CD4-positive, alpha-beta T cell treated with Interleukin-6 at 100 ng/mL for 8 hours (primary cell): ENCODE results near the gene REC8.
A peak's percentile ranks its signal among the peaks of the same experiment; 100 is the strongest.
"Not testable (repeated sequence)": the region's sequence is repeated elsewhere in the genome, so short reads cannot be mapped to it uniquely, and the experiment has no call there.

Experiments
- DNase-seq: peaks from one replicate; pipeline ENCODE4 v3.0.0-alpha.2; 2020; ENCODE audit warnings: mixed read lengths, low spot score

Gene REC8

DNA sequence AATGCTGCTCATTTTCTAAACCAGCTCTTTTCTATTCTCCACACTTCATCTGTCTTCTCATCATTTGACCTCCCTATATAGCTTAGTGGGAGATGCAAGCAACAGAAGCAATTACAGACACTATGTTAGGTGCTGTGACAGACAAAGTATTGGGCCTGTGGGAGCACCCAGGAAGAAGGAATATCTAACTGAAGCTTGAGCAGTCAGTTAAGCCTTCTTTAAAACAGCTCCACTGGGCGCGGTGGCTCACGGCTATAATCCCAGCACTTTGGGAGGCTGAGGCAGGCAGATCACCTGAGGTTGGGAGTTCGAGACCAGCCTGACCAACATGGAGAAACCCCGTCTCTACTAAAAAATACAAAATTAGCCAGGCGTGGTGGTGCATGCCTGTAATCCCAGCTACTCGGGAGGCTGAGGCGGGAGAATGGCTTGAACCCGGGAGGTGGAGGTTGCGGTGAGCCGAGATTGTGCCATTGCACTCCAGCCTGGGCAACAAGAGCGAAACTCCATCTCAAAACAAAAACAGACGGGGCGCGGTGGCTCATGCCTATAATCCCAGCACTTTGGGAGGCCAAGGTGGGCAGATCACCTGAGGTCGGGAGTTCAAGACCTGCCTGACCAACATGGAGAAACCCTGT is 31.5 kb downstream of the REC8 start:
- not testable (repeated sequence) for DNase-seq

DNA sequence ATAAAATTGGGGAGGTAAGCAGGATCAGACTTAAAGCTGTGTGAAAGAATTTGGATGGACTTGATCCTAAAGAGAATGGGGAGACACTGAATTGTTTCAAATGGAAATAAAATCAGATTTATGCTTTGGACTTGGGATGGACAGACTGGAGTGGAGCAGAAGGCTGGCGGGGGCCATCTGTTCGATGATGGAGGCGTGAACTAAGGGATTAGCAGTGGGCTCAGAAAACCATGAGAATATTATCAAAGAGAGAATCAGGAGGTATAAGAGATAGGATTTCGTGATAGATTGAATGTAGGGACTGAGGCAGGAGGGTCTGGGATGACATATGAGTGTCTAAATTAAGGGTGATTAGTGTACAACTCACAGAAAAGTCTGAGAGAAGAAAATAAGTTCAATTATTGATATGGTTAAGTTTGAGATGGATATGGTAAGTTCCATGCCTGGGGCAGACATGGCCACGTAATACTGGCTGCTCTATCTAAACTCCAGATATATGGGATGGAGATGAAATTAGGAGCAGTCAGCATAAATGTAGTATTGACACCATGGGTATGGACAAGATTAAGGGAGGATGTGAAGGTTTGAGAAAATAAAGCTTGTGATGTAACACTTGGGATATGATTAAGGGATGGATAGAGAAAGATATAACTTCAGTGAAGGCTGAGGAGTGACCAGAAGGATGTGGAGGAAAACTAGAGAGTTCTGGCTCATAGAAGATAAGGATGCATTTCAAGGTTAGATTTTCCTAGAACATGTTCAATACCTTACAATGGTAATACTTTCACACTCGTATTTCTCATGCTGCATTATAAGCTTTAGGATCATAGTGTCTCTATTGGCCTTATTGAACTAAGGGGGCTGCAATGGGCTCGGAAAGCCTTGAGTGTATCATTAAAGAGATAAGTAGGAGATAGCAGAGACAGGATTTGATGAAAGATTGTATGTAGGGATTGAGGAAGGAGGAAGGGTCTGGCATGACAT is 32.6 kb downstream of the REC8 start:
- no peak for DNase-seq

DNA sequence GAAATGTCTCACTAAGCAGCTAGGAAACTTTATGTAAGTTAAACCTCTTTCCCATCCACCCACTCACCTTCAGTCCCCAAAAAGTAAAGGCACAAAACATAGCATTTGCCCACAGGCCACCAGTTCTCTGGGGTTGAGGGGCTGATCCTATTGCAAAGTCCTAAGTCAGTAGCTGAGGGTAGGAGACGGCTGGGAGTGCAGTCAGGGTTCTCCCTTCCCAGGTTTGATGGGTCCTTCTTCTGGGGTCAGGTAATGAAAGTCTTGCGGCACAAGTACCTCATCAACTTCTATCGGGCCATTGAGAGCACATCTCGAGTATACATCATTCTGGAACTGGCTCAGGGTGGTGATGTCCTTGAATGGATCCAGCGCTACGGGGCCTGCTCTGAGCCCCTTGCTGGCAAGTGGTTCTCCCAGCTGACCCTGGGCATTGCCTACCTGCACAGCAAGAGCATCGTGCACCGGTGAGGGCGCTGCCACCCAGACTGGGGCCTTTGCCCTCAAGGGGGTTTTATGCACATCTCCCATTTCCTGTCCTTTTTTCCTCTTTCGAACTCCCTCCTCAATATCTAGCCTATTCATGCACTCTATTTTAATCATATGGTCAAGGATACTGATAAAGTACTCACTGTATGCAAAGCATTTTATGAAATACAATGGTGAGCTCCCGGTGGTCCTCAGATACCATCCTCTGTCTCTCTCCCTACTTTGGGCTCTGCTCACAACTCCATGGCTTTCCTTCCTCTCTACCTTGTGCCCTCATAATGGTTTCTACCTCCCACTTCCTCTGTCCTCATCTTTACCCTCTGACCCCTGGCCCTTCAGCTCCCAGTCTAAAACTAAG is 34.6 kb downstream of the REC8 start:
- DNase-seq, result no peak

DNA sequence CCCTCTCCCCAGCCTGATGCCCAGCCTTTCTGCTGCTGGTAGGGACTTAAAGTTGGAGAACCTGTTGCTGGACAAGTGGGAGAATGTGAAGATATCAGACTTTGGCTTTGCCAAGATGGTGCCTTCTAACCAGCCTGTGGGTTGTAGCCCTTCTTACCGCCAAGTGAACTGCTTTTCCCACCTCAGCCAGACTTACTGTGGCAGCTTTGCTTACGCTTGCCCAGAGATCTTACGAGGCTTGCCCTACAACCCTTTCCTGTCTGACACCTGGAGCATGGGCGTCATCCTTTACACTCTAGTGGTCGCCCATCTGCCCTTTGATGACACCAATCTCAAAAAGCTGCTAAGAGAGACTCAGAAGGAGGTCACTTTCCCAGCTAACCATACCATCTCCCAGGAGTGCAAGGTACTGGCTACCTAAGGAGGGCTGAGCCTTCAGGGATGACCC is 35.2 kb downstream of the REC8 start:
- no peak for DNase-seq

DNA sequence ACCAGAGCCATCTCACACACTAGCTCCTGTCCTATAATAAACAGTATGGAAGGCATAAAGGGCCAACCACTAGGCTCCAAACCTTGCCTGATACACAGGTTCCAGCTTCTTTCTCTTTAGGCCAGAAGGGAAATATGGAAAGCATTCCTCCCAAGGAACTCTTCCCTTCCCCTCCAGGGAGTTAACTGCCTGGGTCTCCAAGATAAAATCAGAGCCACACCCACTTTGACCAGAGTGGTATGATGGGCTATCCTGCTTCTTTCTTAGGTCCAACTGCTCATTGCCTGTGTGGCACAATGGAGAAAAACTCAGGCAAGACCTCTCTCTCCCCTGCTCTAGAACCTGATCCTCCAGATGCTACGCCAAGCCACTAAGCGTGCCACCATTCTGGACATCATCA is 35.7 kb downstream of the REC8 start:
- no peak for DNase-seq

DNA sequence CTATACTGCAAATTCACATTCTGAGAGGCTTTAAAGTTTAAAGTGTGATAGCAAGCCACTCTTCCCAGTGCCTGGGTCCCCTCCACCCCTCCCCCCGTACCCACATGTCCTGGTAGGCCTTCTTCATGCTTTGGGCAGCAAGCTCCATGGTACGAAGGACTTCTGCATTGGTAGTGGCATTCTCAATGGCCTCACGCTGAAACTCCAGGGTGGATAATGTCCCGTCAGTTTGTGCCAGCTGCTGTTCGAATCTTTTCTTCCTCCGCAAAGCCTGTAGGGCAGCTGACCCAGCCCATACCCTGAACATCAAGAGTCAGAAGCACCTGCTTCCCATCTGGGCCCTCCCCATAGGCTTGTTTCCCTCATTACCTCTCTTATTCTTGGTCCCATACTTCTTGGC is 39.4 kb downstream of the REC8 start:
- no peak for DNase-seq

DNA sequence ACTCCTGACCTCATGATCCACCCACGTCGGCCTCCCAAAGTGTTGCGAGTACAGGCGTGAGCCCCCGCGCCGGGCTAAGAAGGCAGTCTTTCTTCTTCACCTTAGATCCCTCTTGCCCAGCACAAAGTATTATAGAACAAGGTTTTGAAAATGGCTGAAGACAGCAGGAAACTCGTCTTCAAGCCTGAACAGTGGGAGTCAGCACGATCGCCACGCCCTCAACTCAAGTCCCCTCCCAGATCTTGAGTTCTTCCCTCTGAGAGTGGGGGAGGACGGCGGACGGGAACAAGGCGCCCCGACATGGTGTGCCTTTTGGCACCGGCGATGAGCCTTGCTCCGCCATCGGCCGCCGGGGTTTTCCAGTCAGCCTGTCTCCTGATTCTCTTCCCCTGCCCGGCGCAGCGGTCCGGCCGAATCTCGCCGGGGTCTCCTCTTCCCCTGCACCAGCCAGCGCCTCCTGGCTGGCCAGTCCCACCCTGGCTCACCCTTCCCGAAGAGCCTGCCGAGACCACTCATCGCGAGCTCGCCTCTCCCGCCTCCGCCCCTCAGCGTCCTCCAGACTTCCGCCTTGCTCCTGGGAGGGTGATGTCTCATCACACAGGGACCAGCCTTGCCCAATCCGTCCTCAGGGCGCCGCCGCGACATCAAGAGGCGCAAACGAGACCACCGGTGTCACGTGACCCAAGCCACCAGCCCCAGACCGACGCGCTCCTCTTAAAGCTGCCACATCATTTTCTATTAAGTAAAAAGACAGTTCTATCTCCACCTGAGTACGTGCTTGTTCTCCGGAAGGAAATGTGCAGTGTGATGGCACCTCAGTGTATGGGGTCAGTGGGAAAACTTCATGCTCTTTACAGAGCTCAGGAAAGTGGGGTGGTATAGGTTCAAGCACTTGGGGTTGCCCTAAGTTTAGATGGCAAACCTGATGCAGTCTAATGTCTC is 41.3 kb downstream of the REC8 start, which contains the start of gene CHMP4A:
CHMP4A (minus strand) TSS at position 565 of the 942 bp plus-strand sequence; CDS start at position 516, 49 bp downstream.
- DNase-seq, result peak; percentile 95

DNA sequence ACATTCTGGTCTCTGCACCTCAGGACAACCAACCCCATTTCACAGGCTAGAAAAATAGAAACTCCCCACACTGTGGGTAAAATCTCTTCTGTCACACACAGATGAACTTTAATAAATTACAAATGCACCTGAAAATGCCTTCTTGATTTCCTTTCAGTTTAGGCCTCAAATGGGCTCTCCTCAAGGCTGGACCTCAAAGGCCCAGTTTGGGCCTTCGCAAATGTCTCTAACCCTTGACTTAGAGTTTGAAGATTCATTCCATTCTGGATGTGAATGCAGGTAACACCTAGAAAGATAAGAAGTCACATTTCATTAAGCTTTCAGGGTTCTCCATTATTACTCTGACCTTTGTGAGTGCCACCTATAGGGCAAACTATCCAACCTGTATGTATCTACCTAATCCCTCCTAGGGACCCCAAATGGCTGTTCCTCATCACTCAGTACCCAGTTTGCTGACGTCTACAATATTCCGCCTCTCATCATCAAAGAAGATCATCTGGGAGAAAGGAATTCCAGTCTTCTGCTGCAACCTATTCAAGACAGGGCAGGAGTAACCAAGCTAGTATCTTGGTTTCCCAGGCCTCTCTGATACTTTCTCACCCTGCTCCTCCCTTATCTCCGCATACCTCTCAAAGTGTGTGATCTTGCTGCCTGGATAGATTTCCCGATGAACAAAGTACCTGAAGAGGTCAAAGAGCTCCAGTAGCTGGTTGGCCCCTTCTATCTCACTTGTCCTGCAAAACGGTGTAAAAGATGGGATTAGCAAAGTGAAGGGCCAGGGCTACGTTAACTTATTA is 42.2 kb downstream of the REC8 start:
- DNase-seq, result no peak

DNA sequence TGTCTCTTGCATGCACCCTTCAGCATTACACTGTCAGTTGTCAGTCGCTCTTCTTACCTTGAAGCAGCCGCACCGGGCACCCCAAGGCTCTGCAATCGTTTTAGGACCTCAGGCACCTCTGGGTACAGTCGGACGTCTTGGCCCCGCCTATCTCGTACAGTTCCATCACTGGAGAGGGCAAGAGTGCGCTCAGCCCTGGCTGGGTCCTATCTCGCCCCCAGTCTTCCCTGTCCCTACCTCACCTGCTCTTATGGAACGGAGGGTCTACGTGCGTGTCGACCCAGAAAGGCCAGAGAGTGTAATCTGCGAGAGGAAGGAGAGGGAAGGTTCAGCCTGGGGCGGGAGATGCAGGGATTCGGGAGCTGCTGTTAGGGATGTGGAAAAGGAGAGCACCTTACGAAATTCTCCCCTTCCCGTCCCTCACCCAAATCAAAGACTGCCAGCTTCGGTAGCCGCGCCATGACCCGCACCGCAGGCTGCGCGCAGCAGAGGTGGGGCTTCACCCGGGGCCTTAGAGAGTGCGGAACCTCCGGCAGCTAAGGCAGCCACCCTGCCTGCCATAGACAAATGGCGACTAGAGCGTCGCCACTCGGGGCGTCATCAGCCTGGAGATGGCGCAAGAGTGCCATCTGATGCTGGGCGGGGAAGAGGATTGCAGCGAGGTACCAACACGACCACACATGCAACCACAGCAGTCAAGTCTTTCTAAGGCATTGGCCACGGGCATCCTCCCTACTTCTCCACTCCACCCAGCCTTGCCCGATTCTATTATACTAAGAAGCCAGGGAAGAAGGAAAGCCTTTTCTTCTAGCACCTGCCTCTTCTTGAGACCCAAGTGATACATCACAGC is 43.8 kb downstream of the REC8 start, which contains the start of gene MDP1:
MDP1 (minus strand) TSS at position 572 of the 850 bp plus-strand sequence; CDS start at position 461, 111 bp downstream.
- DNase-seq, result peak; percentile 88

DNA sequence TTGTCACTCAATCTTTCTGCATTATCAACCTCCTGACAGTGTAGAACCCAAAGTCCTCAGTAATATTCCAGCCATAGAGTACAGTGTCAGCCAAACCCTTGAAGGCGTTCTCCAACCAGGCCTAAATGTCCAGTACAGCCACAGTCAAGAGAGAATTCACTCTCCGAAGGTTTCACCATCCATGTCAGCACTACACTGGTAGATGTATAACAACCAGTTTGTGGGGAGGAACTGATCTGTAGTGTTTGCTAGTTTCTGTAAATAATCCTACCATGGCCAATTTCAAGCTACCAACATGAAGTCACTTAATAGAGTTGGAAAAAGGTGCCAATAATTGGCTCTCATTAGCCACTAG is 44.4 kb downstream of the REC8 start:
- DNase-seq, result no peak

DNA sequence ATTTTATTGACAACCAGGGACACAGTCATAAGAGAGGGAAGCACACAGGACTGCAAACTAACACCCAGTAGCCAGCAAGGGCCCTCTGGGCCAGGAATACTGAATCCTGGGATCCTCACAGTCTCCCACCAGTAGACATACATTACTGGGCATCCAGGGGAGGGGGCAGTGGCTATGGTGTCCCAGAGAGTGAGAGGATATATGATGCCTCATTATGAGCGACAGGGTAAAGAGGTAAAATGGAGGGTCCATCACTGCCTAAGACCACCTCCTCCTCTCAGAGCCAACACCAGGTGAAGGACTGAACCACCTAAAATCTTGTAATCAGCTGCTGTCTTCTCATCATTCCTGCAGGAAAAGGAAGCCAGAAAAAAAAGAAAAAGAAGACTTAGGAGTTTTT is 45.0 kb downstream of the REC8 start:
- DNase-seq, result not testable (repeated sequence)

DNA sequence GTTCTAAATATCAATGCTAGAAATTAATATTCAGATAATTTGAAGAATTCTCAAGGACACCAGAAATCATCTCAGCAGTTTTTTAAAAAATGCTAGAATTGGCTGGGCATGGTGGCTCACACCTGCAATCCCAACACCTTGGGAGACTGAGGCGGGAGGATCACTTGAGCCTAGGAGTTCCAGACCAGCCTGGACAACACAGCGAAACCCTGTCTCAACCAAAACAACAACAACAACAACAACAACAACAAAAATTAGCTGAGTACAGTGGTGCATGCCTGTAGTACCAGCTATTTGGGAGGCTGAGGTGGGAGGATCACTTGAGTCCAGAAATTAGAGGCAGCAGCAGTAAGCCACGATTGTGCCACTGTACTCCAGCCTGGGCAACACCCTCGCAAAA is 47.2 kb downstream of the REC8 start:
- DNase-seq, result no peak

DNA sequence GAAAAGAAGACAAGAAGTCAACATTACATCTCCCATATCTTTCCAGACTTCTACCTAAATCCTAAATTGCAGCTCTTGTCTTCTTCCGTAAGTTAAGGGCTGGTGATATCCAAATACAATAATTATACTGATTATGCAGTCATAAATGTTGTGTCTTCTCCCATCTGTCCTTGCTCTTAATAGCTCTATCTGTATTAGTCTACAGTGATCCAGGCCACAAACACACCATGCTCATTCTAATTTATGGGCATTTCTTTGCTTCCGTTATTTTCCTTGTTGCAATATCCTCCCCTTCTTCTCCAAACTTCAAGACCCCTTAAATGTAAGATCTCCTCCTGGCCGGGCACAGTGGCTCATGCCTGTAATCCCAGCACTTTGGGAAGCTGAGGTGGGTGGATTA is 47.6 kb downstream of the REC8 start:
- DNase-seq, result no peak

DNA sequence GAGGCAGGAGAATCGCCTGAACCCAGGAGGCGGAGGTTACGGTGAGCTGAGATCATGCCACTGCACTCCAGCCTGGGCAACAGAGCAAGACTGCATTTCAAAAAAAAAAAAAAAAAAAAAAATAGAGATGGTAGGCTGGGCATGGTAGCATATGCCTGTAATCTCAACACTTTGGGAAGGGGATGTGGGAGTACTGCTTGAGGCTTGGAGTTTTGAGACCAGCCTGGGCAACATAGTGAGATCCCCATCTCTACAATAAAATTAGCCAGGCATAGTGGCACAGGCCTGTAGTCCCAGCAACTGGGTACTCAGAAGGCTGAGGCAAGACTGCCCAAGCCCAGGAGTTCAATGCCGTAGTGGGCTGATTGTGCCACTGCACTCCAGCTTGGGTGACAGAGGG is 51.1 kb downstream of the REC8 start:
- DNase-seq, result not testable (repeated sequence)

DNA sequence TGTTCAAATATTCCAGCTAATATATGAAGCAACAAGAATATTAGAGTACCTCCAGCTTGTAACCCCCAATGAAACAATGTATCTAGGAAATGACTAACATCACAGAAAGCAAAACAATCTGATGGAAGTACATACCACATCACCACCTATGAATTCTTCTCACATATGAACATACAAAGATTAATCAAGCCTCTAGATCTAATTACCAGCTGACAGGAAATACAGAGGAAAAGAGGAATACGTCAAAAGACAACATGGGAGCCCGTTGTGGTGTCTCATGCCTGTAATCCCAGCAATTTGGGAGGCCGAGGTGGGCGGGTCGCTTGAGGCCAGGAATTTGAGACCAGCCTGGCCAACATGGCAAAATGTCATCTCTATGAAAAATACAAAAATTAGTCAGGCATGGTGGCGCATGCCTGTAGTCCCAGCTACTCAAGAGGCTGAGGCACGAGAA is 52.8 kb downstream of the REC8 start:
- DNase-seq, result no peak

DNA sequence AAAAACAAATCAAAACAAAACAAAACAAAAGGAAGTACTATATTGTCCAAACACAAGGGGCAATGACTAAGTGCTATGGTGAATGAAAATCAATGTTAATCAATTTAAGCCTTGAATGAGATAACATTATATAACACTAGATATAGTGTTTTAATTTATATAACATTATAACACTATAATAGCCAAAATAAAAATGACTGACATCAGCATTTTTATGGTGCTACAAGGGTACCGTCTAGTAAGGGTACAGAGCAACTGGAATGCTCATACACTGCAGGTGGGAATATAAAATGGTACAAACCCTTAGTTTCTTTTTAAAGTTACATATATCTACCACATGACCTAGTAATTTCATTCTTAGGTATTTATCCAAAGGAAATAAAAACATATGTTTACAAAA is 54.6 kb downstream of the REC8 start:
- no peak for DNase-seq

DNA sequence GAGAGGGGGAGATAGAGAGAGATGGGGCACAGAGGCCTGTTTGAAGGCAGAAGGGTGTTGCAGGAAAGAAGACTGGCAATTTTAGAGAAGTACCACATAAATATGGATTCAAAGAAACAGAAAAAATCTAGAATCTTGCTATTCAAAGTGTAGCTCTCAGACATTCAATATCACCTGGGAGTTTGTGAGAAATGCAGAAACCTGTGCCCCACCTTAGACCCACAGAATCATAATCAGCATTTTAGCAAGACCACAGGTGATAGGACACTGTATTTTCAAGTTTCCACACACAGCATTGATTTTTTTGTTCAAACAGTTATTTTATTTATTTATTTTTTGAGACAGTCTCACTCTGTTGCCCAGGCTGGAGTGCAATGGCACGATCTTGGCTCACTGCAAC is 57.0 kb downstream of the REC8 start:
- no peak for DNase-seq
